ENCODE data around the gene DNAH9.
A peak's percentile ranks its signal among the peaks of the same experiment; 100 is the strongest.

The DNAH9 gene

GRCh38 chr17:11642655-11643054 is 44.4 kb downstream of the DNAH9 start:
- DNase-seq (ENCODE audit: extremely low spot score) = no peak
- CTCF ChIA-PET = no interaction called here
- POLR2A ChIA-PET = no interaction called here
- TF ChIP-seq CTCF (IDR thresholded peaks at IDR 0.05; ENCODE audit: control extremely low read depth, extremely low read depth, low read depth, missing control alignments) = no peak

- ChIA-PET CTCF (interaction anchor here (1.0 to 2.1 kb wide), 9 partner anchors 9 to 1027 kb away, joined by 3 to 7 read pairs (median 5); no protein-coding TSS in a partner anchor), POLR2A (no interaction called here)
- TF ChIP-seq CTCF (IDR thresholded peaks at IDR 0.05; ENCODE audit: control extremely low read depth, extremely low read depth, low read depth, missing control alignments) = no peak
- no peak for DNase-seq (ENCODE audit: extremely low spot score)
Measured at GRCh38 chr17:11643851-11644250, 45.6 kb downstream of the DNAH9 start.

- POLR2A ChIA-PET = no interaction called here
- CTCF ChIA-PET = interaction anchor here (0.7 to 2.1 kb wide), 11 partner anchors 9 to 1027 kb away, joined by 3 to 7 read pairs (median 5); no protein-coding TSS in a partner anchor
- DNase-seq (ENCODE audit: extremely low spot score) = peak; percentile 37
- TF ChIP-seq CTCF (IDR thresholded peaks at IDR 0.05; ENCODE audit: control extremely low read depth, extremely low read depth, low read depth, missing control alignments) = peak; percentile 65
Measured at GRCh38 chr17:11644265-11645212, 46.3 kb downstream of the DNAH9 start.

GRCh38 chr17:11645426-11645825 is 47.2 kb downstream of the DNAH9 start:
- no peak for DNase-seq (ENCODE audit: extremely low spot score)
- POLR2A ChIA-PET = no interaction called here
- TF ChIP-seq CTCF (IDR thresholded peaks at IDR 0.05; ENCODE audit: control extremely low read depth, extremely low read depth, low read depth, missing control alignments) = no peak
- CTCF ChIA-PET = interaction anchor here (0.9 to 2.1 kb wide), 3 partner anchors 10 to 1028 kb away, joined by 3 to 6 read pairs (median 5); no protein-coding TSS in a partner anchor

GRCh38 chr17:11651089-11651488 is 52.8 kb downstream of the DNAH9 start:
- POLR2A ChIA-PET = no interaction called here
- no peak for DNase-seq (ENCODE audit: extremely low spot score)
- CTCF ChIA-PET = interaction anchor here (1.0 kb wide), 1 partner anchor 36 kb away, joined by 3 read pairs; no protein-coding TSS in a partner anchor
- TF ChIP-seq CTCF (IDR thresholded peaks at IDR 0.05; ENCODE audit: control extremely low read depth, extremely low read depth, low read depth, missing control alignments) = no peak

GRCh38 chr17:11668618-11669017 is 70.3 kb downstream of the DNAH9 start:
- ChIA-PET POLR2A (no interaction called here), CTCF (no interaction called here)
- no peak for DNase-seq (ENCODE audit: extremely low spot score)
- TF ChIP-seq CTCF (IDR thresholded peaks at IDR 0.05; ENCODE audit: control extremely low read depth, extremely low read depth, low read depth, missing control alignments) = no peak

All from GM10248 (cell line).